GM10266 (cell line): ENCODE data around the gene EHBP1.
"Not testable (repeated sequence)": the region's sequence is repeated elsewhere in the genome, so short reads cannot be mapped to it uniquely, and the experiment has no call there.

Experiments used
- DNase-seq: peaks from one replicate; pipeline ENCODE4 v3.0.0; 2012; ENCODE audit errors: extremely low spot score
- TF ChIP-seq, protein P1 (sequence below): IDR thresholded peaks from 2 replicates; pipeline ENCODE4 v1.5.1; 2012; ENCODE audit warnings: mild to moderate bottlenecking, low read depth; ENCODE audit not compliant: control insufficient read depth, insufficient read depth; ENCODE audit errors: missing control alignments

The EHBP1 gene

DNA sequence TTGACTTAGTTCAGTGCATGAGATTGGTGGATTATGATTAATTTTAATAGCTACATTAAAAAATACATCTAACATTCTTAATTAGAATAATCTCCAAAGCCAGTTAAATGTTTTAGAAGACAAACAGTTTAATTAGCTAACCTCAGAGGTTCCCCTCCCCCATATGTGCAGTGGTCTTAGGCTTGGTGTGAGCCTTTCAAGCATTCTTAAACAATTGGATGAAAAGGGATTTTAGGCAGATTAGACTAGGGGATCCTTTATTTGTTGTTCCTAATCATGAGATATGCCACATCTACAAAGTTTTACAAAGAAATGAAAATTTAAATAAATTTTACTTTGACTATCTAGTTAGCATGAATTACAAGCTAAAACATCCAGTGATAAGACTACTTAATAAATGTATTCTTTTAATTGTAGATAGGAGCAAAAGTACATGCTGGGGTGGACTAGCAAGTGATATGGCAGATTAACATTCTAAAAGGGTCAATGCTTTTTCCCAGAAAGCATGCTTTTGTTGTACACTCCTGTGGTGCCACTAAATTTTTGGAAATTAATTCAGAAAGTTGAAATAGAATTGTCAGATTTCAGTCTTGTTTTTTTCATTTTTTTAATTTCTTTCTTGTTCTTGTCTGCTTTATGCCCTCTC is 302.4 kb downstream of the EHBP1 start:
- TF ChIP-seq, protein P1, sequence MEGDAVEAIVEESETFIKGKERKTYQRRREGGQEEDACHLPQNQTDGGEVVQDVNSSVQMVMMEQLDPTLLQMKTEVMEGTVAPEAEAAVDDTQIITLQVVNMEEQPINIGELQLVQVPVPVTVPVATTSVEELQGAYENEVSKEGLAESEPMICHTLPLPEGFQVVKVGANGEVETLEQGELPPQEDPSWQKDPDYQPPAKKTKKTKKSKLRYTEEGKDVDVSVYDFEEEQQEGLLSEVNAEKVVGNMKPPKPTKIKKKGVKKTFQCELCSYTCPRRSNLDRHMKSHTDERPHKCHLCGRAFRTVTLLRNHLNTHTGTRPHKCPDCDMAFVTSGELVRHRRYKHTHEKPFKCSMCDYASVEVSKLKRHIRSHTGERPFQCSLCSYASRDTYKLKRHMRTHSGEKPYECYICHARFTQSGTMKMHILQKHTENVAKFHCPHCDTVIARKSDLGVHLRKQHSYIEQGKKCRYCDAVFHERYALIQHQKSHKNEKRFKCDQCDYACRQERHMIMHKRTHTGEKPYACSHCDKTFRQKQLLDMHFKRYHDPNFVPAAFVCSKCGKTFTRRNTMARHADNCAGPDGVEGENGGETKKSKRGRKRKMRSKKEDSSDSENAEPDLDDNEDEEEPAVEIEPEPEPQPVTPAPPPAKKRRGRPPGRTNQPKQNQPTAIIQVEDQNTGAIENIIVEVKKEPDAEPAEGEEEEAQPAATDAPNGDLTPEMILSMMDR = no peak
- DNase-seq = no peak

DNA sequence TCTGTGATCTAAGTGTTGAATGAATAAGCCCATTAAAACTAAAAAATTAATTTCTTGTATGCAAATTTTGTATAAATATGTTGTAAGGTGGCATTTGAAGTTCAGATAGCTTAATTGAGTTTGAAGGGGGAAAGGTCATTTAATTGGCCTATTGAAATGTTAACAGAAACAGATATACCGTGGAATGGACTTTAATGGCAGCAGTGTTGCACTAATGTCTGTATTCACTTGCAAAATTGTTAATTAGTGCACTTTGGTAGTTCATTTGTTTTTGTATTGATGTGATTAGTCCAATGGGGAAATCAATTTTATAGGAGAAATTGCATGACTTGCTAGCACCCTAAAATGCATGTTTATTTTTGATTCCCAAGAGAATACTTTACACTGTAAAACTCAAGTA is 303.3 kb downstream of the EHBP1 start:
- TF ChIP-seq, protein P1 = no peak
- DNase-seq = no peak

DNA sequence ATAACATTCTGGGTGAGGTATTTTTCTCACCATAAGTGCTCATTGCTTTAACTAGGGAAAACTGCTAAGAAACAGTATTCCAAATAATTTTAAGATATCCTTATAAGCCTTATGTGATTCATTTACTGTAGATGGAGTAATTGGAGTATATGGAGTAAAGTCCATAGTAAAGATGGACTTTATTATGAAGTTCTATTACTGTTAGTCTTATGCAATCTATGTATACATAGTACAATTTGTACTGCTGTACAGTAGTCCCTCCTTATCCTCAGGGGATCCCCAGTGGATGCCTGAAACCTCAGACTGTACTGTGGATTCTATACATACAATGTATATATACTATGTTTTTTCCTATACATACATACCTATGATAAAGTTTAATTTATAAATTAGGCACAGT is 304.0 kb downstream of the EHBP1 start:
- DNase-seq = no peak
- TF ChIP-seq, protein P1 = no peak

DNA sequence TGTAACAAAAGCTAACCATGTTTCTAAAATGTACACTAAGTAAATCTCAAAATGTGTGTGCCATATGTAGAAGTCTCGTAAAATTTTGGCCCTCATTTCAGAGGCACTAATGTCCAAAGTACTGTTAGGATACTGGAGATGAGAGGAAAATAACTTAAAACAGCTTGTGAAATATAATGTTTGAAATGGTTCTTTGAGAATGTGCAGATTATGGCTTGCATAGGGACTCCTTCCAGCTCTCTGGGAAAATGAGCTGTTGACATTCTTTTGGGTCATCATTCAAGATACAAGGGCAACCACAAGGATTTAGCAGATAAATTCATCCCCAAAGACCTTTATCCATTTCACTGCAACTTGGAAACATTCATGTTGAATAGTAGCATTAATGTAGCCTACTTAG is 307.0 kb downstream of the EHBP1 start:
- TF ChIP-seq, protein P1 = no peak

DNA sequence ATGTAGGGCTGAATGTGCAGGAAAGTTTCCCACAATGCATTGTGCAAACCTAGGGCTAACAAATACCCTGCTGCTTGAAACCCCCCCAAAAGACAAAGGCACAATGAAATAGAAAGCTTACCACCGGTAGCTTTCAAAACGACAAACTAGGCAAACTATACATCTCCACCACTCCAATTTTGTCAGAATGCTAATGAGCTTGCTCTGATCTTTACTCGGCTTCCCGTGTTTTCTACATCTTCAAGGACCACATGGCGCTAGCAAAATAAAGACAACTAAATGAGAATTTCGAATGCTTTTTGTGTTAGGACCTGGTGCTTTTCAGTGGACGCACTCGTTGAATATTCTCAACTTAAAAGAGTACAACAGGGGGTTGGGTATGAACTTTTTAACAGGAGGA is 307.9 kb downstream of the EHBP1 start:
- TF ChIP-seq, protein P1 = no peak
- no peak for DNase-seq

More for the DNA sequence above, 307.0 kb downstream of the EHBP1 start:
- DNase-seq = no peak

DNA sequence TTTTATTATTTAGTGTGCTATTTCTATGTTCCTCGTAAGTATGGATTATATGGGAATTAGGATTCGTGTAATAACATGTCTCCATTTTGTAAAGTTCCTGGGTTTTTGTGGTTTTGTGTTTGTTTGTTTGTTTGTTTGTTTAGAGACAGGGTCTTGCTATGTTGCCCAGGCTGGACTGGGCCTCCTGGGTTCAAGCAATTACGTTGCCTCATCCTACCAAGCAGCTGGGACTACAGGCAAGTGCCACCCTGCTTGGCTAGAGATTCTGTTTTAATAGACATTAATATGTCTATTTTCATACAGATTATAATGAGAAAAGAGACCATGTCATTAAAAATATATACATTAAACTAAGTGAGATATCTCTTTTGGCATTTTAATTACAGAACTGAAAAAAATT is 309.9 kb downstream of the EHBP1 start:
- TF ChIP-seq, protein P1 = no peak

DNA sequence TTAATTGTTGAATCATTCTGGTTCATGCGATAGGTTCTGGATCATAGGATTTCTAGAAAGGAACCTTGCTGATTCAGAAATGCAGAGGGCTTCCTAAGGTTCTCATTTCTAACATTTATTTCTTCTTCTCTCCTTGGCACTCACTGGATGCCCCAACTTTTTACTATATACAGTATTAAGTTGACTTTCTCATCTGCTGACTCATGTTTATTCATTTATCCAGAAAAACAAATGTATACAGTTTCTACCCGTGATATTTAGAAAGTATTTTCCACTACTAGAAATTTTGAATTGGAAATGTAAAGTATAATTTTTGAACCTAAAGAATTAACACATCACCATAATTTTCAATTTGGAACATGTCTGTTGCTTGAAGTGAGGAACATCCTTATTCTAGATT is 312.9 kb downstream of the EHBP1 start:
- no peak for DNase-seq
- TF ChIP-seq, protein P1 = no peak

More for the DNA sequence above, 309.9 kb downstream of the EHBP1 start:
- no peak for DNase-seq

DNA sequence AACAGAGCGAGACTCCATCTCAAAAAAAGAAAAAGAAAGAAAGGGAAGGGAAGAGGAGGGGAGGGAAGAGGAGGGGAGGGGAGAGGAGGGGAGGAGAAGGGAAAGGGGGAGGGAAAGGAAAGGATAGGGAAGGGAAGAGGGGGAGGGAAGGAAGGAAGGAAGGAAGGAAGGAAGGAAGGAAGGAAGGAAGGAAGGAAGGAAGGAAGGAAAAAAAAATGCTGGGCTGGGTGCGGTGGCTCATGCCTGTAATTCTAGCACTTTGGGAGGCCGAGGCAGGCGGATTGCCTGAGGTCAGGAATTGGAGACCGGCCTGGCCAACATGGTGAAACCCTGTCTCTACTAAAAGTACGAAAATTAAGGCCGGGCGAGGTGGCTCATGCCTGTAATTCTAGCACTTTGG is 314.2 kb downstream of the EHBP1 start:
- DNase-seq = not testable (repeated sequence)
